ENCODE results near the gene LCA5L.

Gene LCA5L

GRCh38 chr21:39441502-39442475 is 3.8 kb downstream of the LCA5L start:
- peak; percentile 88 for TF ChIP-seq CTCF (IDR thresholded peaks at IDR 0.05; ENCODE audit: low read depth, low read length)
- in situ Hi-C loops (cut with HindIII; ENCODE audit: low sequenced_read_pairs) = no loop called here
- peak; percentile 51 for DNase-seq (ENCODE audit: low read depth, low spot score)

GRCh38 chr21:39439232-39439631 is 6.3 kb downstream of the LCA5L start:
- H3K4me3 ChIP-seq (ENCODE audit: low read depth, low read length) = no peak overlapping the region
- in situ Hi-C loops (cut with HindIII; ENCODE audit: low sequenced_read_pairs) = no loop called here
- TF ChIP-seq CTCF (IDR thresholded peaks at IDR 0.05; ENCODE audit: low read depth, low read length) = no peak
- DNase-seq (ENCODE audit: low read depth, low spot score) = no peak

More at GRCh38 chr21:39441502-39442475, 3.8 kb downstream of the LCA5L start:
- no peak overlapping the region for H3K4me3 ChIP-seq (ENCODE audit: low read depth, low read length)

GRCh38 chr21:39434950-39435349 is 10.6 kb downstream of the LCA5L start:
- no peak overlapping the region for H3K4me3 ChIP-seq (ENCODE audit: low read depth, low read length)
- DNase-seq (ENCODE audit: low read depth, low spot score) = no peak
- no peak for TF ChIP-seq CTCF (IDR thresholded peaks at IDR 0.05; ENCODE audit: low read depth, low read length)
- in situ Hi-C loops (cut with HindIII; ENCODE audit: low sequenced_read_pairs) = no loop called here

- TF ChIP-seq CTCF (IDR thresholded peaks at IDR 0.05; ENCODE audit: low read depth, low read length) = no peak
- no peak for DNase-seq (ENCODE audit: low read depth, low spot score)
- H3K4me3 ChIP-seq (ENCODE audit: low read depth, low read length) = no peak overlapping the region
- in situ Hi-C loops (cut with HindIII; ENCODE audit: low sequenced_read_pairs) = no loop called here
These were observed 14.6 kb downstream of the LCA5L start for GRCh38 chr21:39430954-39431353.

- DNase-seq (ENCODE audit: low read depth, low spot score) = no peak
- in situ Hi-C loops (cut with HindIII; ENCODE audit: low sequenced_read_pairs) = no loop called here
- TF ChIP-seq CTCF (IDR thresholded peaks at IDR 0.05; ENCODE audit: low read depth, low read length) = no peak
- no peak overlapping the region for H3K4me3 ChIP-seq (ENCODE audit: low read depth, low read length)
These were observed 15.1 kb downstream of the LCA5L start for GRCh38 chr21:39430457-39430856.

GRCh38 chr21:39430016-39430415 is 15.6 kb downstream of the LCA5L start:
- in situ Hi-C loops (cut with HindIII; ENCODE audit: low sequenced_read_pairs) = no loop called here
- no peak for TF ChIP-seq CTCF (IDR thresholded peaks at IDR 0.05; ENCODE audit: low read depth, low read length)
- no peak overlapping the region for H3K4me3 ChIP-seq (ENCODE audit: low read depth, low read length)
- DNase-seq (ENCODE audit: low read depth, low spot score) = no peak
